Measurements from ENCODE around the gene ATG7.

The ATG7 gene

GRCh38 chr3:11530153-11530721, 258.0 kb downstream of the ATG7 start:
- Histone ChIP-seq H3K27ac (no peak overlapping the region), H4K20me1 (ENCODE audit: insufficient read depth) (no peaks in the 10 kb centered on the region), H3K27me3 (ENCODE audit: insufficient read depth, low read depth) (no peaks in the 10 kb centered on the region), H3K9ac (no peak overlapping the region), H3K4me2 (no peak overlapping the region), H3K79me2 (ENCODE audit: insufficient read depth, low read depth) (no peaks in the 10 kb centered on the region), H3K4me3 (IDR thresholded peaks at IDR 0.05; ENCODE audit: insufficient read depth, low read depth, low read length) (no peak overlapping the region), H3K4me1 (ENCODE audit: low read depth, poor library complexity, severe bottlenecking) (no peaks in the 10 kb centered on the region), H3K36me3 (ENCODE audit: insufficient read depth) (no peaks in the 10 kb centered on the region), H2AFZ (ENCODE audit: low read depth) (no peak overlapping the region)
- TF ChIP-seq CTCF (conservative IDR thresholded peaks at IDR 0.05; ENCODE audit: low read depth, low read length): no peak

- Histone ChIP-seq H4K20me1 (ENCODE audit: insufficient read depth) (no peaks in the 10 kb centered on the region), H3K4me2 (no peak overlapping the region), H3K4me3 (IDR thresholded peaks at IDR 0.05; ENCODE audit: insufficient read depth, low read depth, low read length) (no peak overlapping the region), H3K36me3 (ENCODE audit: insufficient read depth) (no peaks in the 10 kb centered on the region), H2AFZ (ENCODE audit: low read depth) (no peak overlapping the region), H3K9ac (no peak overlapping the region), H3K27me3 (ENCODE audit: insufficient read depth, low read depth) (no peaks in the 10 kb centered on the region), H3K4me1 (ENCODE audit: low read depth, poor library complexity, severe bottlenecking) (no peaks in the 10 kb centered on the region), H3K27ac (no peak overlapping the region), H3K79me2 (ENCODE audit: insufficient read depth, low read depth) (no peaks in the 10 kb centered on the region)
- TF ChIP-seq CTCF (conservative IDR thresholded peaks at IDR 0.05; ENCODE audit: low read depth, low read length): no peak
Measured at GRCh38 chr3:11532931-11533391, 260.8 kb downstream of the ATG7 start.

- Histone ChIP-seq H3K36me3 (ENCODE audit: insufficient read depth) (no peaks in the 10 kb centered on the region), H3K9ac (no peak overlapping the region), H2AFZ (ENCODE audit: low read depth) (no peak overlapping the region), H3K79me2 (ENCODE audit: insufficient read depth, low read depth) (no peaks in the 10 kb centered on the region), H3K27ac (no peak overlapping the region), H3K27me3 (ENCODE audit: insufficient read depth, low read depth) (no peaks in the 10 kb centered on the region), H3K4me2 (no peak overlapping the region), H4K20me1 (ENCODE audit: insufficient read depth) (no peaks in the 10 kb centered on the region), H3K4me1 (ENCODE audit: low read depth, poor library complexity, severe bottlenecking) (no peaks in the 10 kb centered on the region), H3K4me3 (IDR thresholded peaks at IDR 0.05; ENCODE audit: insufficient read depth, low read depth, low read length) (no peak overlapping the region)
- TF ChIP-seq CTCF (conservative IDR thresholded peaks at IDR 0.05; ENCODE audit: low read depth, low read length): no peak
Measured at GRCh38 chr3:11534011-11534792, 262.0 kb downstream of the ATG7 start.

- H3K9ac ChIP-seq: no peak overlapping the region
- H3K4me2 ChIP-seq: no peak overlapping the region
- H3K4me3 ChIP-seq (IDR thresholded peaks at IDR 0.05; ENCODE audit: insufficient read depth, low read depth, low read length): no peak overlapping the region
- TF ChIP-seq CTCF (conservative IDR thresholded peaks at IDR 0.05; ENCODE audit: low read depth, low read length): no peak
- H4K20me1 ChIP-seq (ENCODE audit: insufficient read depth): no peaks in the 10 kb centered on the region
- H3K36me3 ChIP-seq (ENCODE audit: insufficient read depth): no peaks in the 10 kb centered on the region
- H3K4me1 ChIP-seq (ENCODE audit: low read depth, poor library complexity, severe bottlenecking): no peaks in the 10 kb centered on the region
- H3K27ac ChIP-seq: no peak overlapping the region
- no peaks in the 10 kb centered on the region for H3K79me2 ChIP-seq (ENCODE audit: insufficient read depth, low read depth)
- no peak overlapping the region for H2AFZ ChIP-seq (ENCODE audit: low read depth)
- H3K27me3 ChIP-seq (ENCODE audit: insufficient read depth, low read depth): no peaks in the 10 kb centered on the region
Measured at GRCh38 chr3:11534793-11535101, 262.6 kb downstream of the ATG7 start.
